ENCODE data around the gene GGA3.
A peak's percentile ranks its signal among the peaks of the same experiment; 100 is the strongest.

The GGA3 gene

DNA sequence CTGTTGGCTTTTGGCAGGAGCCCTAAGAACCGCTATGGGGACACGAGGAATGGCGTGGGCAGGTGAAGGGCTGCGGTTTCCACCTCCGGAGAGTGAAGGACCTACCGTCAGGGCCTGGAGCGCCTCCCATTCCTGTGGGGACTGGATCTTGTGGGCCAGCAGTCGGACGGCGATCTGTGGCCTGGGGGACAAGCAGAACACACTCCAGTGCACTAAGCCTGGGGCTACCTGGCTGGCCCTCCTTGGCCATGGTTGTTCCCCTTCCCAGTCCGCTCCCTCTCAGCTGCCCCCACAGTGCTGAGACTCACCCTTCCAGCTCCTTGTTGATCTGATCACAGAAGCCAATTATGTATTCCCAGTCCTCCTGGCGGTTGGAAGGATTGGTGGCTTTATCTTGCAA, 15.0 kb downstream of the GGA3 start:
- DNase-seq (ENCODE audit: insufficient read length, low spot score) = no peak
- no peak for TF ChIP-seq POLR2A (IDR thresholded peaks at IDR 0.05; ENCODE audit: low read depth, low read length)
- no peak for TF ChIP-seq POLR2AphosphoS5 (IDR thresholded peaks at IDR 0.05; ENCODE audit: low read depth, low read length)
- no peak for TF ChIP-seq POU2F2 (IDR thresholded peaks at IDR 0.05; ENCODE audit: low read depth, low read length)
- TF ChIP-seq TAF1 (IDR thresholded peaks at IDR 0.05; ENCODE audit: low read depth, low read length) = no peak
- no peak for TF ChIP-seq PAX5 (IDR thresholded peaks at IDR 0.05; ENCODE audit: insufficient read depth, low read length, severe bottlenecking)
- no peak for TF ChIP-seq SPI1 (IDR thresholded peaks at IDR 0.05; ENCODE audit: low read depth, low read length)
- no peak for FAIRE-seq

DNA sequence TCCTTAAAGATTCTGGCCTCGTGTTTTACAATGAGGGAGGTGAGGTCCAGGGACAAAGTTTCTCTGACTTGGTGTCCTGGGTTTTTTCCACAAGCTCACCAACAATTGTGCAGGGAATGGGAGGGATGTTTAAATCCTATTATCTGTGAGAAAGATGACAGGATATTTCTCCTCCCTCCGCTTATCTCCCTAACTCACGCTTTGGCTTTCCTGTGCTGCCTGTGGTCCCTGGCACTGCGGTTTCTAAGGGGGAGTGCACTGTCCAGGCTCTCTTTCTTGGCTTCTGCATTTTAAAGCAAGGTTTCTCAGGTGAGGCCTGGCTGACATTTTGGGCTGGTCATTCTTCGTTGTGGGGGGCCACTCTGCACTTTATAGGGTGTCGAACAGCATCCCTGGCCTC, 16.4 kb downstream of the GGA3 start:
- DNase-seq (ENCODE audit: insufficient read length, low spot score) = no peak
- no peak for FAIRE-seq
- TF ChIP-seq POLR2A (IDR thresholded peaks at IDR 0.05; ENCODE audit: low read depth, low read length) = no peak
- TF ChIP-seq SPI1 (IDR thresholded peaks at IDR 0.05; ENCODE audit: low read depth, low read length) = no peak
- no peak for TF ChIP-seq PAX5 (IDR thresholded peaks at IDR 0.05; ENCODE audit: insufficient read depth, low read length, severe bottlenecking)
- no peak for TF ChIP-seq POLR2AphosphoS5 (IDR thresholded peaks at IDR 0.05; ENCODE audit: low read depth, low read length)
- TF ChIP-seq TAF1 (IDR thresholded peaks at IDR 0.05; ENCODE audit: low read depth, low read length) = no peak
- TF ChIP-seq POU2F2 (IDR thresholded peaks at IDR 0.05; ENCODE audit: low read depth, low read length) = no peak

DNA sequence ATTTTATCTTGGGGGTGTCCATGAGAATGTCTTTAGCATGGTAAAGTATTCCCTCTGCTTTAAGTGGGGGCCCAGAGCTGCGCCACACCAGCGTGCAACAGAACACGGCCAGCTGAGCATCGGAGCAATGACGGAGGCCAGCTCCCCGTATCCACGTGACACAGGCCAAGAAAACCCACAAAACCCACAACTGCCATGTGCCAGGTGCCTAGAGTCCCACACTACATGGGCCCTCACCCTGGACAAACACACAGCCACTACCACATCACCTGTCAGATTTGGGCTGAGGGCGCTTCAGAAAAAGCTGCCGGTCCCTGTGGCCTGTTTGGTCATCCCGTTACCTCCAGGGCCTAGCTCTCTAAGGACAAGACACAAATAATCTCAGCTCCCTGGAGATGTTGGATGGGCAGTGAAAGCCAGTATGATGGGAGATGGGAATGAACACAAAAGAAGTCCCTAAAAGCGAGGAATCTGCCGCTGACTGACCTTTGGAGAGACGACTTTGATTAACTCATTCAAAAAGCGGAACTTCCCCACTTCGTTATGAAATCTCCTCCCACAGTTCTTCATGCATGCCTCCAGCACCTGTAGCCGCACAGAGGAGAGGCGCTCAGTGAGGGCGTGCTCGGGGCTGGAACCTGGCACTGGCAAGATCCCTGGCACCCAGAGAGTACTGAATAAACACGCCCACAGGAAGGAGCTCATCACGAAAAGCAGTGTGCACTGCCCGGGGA, 17.1 kb downstream of the GGA3 start:
- DNase-seq (ENCODE audit: insufficient read length, low spot score) (no peak), FAIRE-seq (peak; percentile 72)
- no peak; the same call in 1 of the 2 replicates for TF ChIP-seq POLR2AphosphoS5 (IDR thresholded peaks at IDR 0.05; ENCODE audit: low read depth, low read length)
- no peak; the same call in 1 of the 2 replicates for TF ChIP-seq POU2F2 (IDR thresholded peaks at IDR 0.05; ENCODE audit: low read depth, low read length)
- peak; percentile 60 for TF ChIP-seq SPI1 (IDR thresholded peaks at IDR 0.05; ENCODE audit: low read depth, low read length)
- TF ChIP-seq PAX5 (IDR thresholded peaks at IDR 0.05; ENCODE audit: insufficient read depth, low read length, severe bottlenecking) = no peak
- TF ChIP-seq POLR2A (IDR thresholded peaks at IDR 0.05; ENCODE audit: low read depth, low read length) = no peak
- TF ChIP-seq TAF1 (IDR thresholded peaks at IDR 0.05; ENCODE audit: low read depth, low read length) = no peak

DNA sequence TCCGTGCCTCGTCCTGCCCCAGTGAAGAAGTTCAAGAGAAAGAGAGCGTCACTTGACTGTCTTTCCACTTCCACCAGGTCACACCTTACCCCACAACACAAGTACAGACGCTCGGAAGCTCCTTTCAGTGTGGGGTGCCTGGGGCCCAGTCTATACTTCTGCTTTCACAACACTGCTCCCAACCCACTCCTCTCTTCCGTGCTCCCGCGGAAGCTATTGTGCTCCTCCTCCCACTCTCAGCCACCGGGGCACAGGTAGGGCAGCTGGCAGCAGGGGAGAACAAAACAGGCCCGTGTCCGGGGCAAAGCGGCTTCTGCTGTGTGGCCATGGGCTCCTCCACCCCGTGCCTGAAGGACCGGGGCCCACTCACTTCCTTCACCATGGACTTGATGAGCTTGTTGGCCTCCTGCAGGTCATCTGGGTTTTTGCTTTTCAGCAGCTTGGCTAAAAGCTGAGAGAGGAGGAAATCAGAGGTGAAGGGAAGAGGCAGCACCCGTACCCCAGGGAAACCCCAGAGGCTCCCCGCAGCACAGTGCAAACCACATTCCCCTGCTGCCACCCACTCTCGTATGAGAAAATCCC, 18.9 kb downstream of the GGA3 start:
- FAIRE-seq = no peak
- TF ChIP-seq SPI1 (IDR thresholded peaks at IDR 0.05; ENCODE audit: low read depth, low read length) = no peak
- TF ChIP-seq TAF1 (IDR thresholded peaks at IDR 0.05; ENCODE audit: low read depth, low read length) = no peak
- no peak for TF ChIP-seq POLR2A (IDR thresholded peaks at IDR 0.05; ENCODE audit: low read depth, low read length)
- TF ChIP-seq POLR2AphosphoS5 (IDR thresholded peaks at IDR 0.05; ENCODE audit: low read depth, low read length) = no peak
- TF ChIP-seq POU2F2 (IDR thresholded peaks at IDR 0.05; ENCODE audit: low read depth, low read length) = no peak
- TF ChIP-seq PAX5 (IDR thresholded peaks at IDR 0.05; ENCODE audit: insufficient read depth, low read length, severe bottlenecking) = no peak
- no peak for DNase-seq (ENCODE audit: insufficient read length, low spot score)

DNA sequence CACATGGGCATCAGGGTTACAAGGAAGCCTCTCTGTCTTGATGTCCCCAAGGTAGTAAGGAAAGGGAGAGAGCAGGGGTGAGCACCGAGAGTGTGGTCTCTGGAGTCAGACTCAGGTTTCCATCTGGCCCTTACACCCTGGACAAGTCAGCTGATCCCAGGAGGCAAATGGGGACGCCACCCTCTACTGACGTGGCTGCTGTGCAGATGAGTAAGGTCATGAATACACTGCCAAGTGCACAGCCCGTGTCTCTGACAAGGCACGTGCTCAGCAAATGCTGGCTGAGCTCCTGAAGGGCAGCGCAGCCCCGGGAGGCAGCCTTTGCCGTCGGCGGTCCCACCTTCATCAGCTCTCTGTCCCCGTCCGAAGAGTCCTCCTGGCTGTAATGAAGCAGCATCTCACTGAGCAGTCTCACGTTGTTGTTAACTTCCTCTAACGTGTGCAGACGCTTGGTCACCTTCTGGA, 19.4 kb downstream of the GGA3 start:
- TF ChIP-seq POLR2A (IDR thresholded peaks at IDR 0.05; ENCODE audit: low read depth, low read length) (no peak), SPI1 (IDR thresholded peaks at IDR 0.05; ENCODE audit: low read depth, low read length) (no peak), TAF1 (IDR thresholded peaks at IDR 0.05; ENCODE audit: low read depth, low read length) (no peak), PAX5 (IDR thresholded peaks at IDR 0.05; ENCODE audit: insufficient read depth, low read length, severe bottlenecking) (no peak), POLR2AphosphoS5 (IDR thresholded peaks at IDR 0.05; ENCODE audit: low read depth, low read length) (no peak), POU2F2 (IDR thresholded peaks at IDR 0.05; ENCODE audit: low read depth, low read length) (no peak)
- FAIRE-seq = no peak
- no peak for DNase-seq (ENCODE audit: insufficient read length, low spot score)

DNA sequence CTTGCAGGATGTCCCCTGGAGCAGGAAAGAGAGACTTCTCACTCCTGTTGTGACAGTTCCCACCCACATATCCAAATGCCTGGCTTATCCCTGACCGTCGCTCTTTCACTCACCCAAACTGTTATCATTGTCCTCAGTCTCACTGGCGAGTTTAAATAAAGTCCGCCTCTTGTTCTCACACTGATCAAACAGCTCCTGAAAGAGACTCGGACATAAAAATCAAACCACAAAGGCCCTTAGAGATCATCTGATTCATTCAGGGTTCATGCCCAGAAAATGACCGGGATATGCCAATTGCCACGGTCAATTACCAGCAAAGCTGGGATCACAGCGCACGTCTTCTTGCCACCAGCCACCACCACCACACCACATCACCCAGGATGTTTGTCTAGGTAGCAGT, 19.9 kb downstream of the GGA3 start:
- DNase-seq (ENCODE audit: insufficient read length, low spot score) (no peak), FAIRE-seq (no peak)
- TF ChIP-seq SPI1 (IDR thresholded peaks at IDR 0.05; ENCODE audit: low read depth, low read length) (no peak), POU2F2 (IDR thresholded peaks at IDR 0.05; ENCODE audit: low read depth, low read length) (no peak), POLR2A (IDR thresholded peaks at IDR 0.05; ENCODE audit: low read depth, low read length) (no peak), TAF1 (IDR thresholded peaks at IDR 0.05; ENCODE audit: low read depth, low read length) (no peak), POLR2AphosphoS5 (IDR thresholded peaks at IDR 0.05; ENCODE audit: low read depth, low read length) (no peak), PAX5 (IDR thresholded peaks at IDR 0.05; ENCODE audit: insufficient read depth, low read length, severe bottlenecking) (no peak)

DNA sequence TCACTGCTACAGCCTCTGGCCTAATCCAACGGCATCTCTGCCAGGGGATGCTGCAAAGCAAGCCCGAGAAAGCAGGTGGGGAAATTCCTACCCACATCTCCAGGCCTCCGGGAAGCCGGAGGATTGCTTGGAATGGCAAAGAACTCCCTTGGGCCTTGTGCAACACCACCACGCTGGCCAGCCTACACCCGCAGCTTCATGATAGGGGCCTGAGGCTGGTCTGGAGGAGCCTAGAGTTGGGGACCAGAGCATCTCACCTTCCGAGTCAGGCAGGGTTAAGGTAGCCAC, 20.3 kb downstream of the GGA3 start:
- TF ChIP-seq POU2F2 (IDR thresholded peaks at IDR 0.05; ENCODE audit: low read depth, low read length) (no peak), POLR2AphosphoS5 (IDR thresholded peaks at IDR 0.05; ENCODE audit: low read depth, low read length) (no peak; the same call in 1 of the 2 replicates), SPI1 (IDR thresholded peaks at IDR 0.05; ENCODE audit: low read depth, low read length) (no peak), POLR2A (IDR thresholded peaks at IDR 0.05; ENCODE audit: low read depth, low read length) (no peak), TAF1 (IDR thresholded peaks at IDR 0.05; ENCODE audit: low read depth, low read length) (no peak), PAX5 (IDR thresholded peaks at IDR 0.05; ENCODE audit: insufficient read depth, low read length, severe bottlenecking) (no peak)
- DNase-seq (ENCODE audit: insufficient read length, low spot score) = no peak

DNA sequence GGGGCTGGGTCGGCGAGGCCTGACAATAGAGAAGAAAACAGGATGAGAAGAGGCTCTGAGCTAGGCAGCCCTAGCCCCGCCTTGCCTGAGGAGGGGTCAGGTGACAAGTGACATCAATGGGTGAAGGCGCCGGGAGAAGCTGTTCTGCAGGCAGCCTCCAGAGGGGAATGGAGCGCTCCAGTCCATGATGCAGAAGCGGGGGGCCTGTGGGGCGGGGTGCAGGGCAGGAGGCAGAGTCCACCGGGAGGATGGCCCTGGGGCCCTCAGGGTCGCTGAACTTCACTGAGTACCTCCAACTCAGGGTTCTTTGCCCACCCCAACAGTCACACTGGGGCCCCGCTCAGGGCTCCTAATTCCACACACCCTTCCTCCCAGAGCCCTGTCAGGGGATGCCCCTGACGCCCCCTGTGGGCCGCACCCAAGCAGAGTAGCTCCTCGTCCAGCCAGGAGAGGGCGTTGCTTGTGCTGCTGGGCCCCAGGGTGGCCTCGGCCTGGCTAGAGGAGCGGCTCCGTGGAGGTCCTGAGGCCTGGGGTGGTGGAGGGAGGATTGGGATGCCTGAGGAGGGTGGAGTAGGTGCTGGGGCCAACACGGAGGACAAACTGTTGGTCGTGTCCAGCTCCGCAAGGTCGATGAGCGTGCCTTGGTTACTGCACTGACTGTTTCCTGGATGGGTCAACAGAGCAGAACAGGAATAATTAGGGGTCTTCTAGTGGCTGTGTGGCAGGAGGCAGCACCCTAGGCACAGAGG, 20.8 kb downstream of the GGA3 start:
- DNase-seq (ENCODE audit: insufficient read length, low spot score) = peak; percentile 58
- TF ChIP-seq POLR2A (IDR thresholded peaks at IDR 0.05; ENCODE audit: low read depth, low read length) (no peak), SPI1 (IDR thresholded peaks at IDR 0.05; ENCODE audit: low read depth, low read length) (no peak), PAX5 (IDR thresholded peaks at IDR 0.05; ENCODE audit: insufficient read depth, low read length, severe bottlenecking) (no peak), TAF1 (IDR thresholded peaks at IDR 0.05; ENCODE audit: low read depth, low read length) (no peak), POU2F2 (IDR thresholded peaks at IDR 0.05; ENCODE audit: low read depth, low read length) (no peak), POLR2AphosphoS5 (IDR thresholded peaks at IDR 0.05; ENCODE audit: low read depth, low read length) (no peak)
- FAIRE-seq = no peak

More for the DNA sequence above, 20.3 kb downstream of the GGA3 start:
- no peak for FAIRE-seq

All from GM12891 (cell line).